Esophagus (tissue), 2 donors: ENCODE data around the gene METTL25B. TPM values are rescaled to one million over a fixed set of nuclear protein-coding genes. Genes with fewer than 3 reads are reported as not detected.

Experiments used
- H3K27ac ChIP-seq, 2 donors: one replicate each; pipeline ENCODE4 v1.5.1; 2013; ENCODE audit warnings: low read depth in 2 of 2, mild to moderate bottlenecking in 2 of 2, inconsistent platforms in 1 of 2, low read length in 1 of 2, moderate library complexity in 1 of 2
- H3K27me3 ChIP-seq, 2 donors: one replicate each; pipeline ENCODE4 v1.6.1; 2013; ENCODE audit warnings: low read length in 2 of 2, control low read depth in 1 of 2, mild to moderate bottlenecking in 1 of 2; ENCODE audit not compliant: insufficient read depth in 2 of 2, control insufficient read depth in 1 of 2
- H3K36me3 ChIP-seq, 2 donors: one replicate each; pipeline ENCODE4 v1.6.1; 2013; ENCODE audit warnings: low read length in 1 of 2; ENCODE audit not compliant: control insufficient read depth in 2 of 2, insufficient read depth in 2 of 2
- H3K4me1 ChIP-seq, 2 donors: one replicate each; pipeline ENCODE4 v1.6.1; 2013; ENCODE audit warnings: low read length in 1 of 2; ENCODE audit not compliant: control insufficient read depth in 2 of 2, insufficient read depth in 2 of 2
- H3K4me3 ChIP-seq, 2 donors: one replicate each; pipeline ENCODE4 v1.5.1; 2013; ENCODE audit warnings: low read length in 2 of 2, mild to moderate bottlenecking in 2 of 2, low read depth in 1 of 2, moderate library complexity in 1 of 2
- H3K9me3 ChIP-seq, 2 donors: one replicate each; pipeline ENCODE4 v1.6.1; 2013; ENCODE audit warnings: mild to moderate bottlenecking in 2 of 2, low read depth in 1 of 2, low read length in 1 of 2, moderate library complexity in 1 of 2; ENCODE audit not compliant: control insufficient read depth in 2 of 2, insufficient read depth in 1 of 2
- WGBS, 2 donors: extraction: QIAGEN DNeasy Blood & Tissue Kit; methylation state at CpG; one replicate each; pipeline ENCODE4 v1.1.7; 2013; 5-methylcytosine and 5-hydroxymethylcytosine counted together
- polyA plus RNA-seq, 2 donors: library from polyadenylated mRNA; stranded (reverse); fragments of 200-250 nt; gene quantifications; one replicate each; pipeline ENCODE4 v1.2.3, GENCODE V29; 2013
- donor health status: healthy with polysubstance abuse.
- donor health status: Bipolar disorder and iron deficiency.

The METTL25B gene
- polyA plus RNA-seq, 2 donors = 18.5 to 38.3 TPM

DNA sequence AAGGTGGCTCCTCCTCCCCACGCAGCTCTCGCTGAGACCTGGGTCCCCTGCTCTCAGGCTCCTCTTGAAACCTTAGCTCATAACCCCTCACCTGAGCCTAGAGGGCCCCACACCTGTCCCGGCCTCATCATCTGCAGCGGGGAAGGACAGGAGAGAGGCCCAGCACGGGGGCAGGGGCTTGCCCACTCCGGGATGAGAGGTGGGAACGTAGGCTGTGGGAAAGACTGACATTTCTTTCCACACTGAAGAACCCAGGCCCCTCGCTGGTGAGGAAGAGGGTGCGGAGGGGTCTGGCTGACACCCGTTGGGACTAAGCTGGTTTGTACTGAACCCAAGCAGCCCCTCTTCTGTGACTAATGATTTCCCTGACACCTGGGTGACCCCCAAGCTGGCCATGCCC, 37.1 kb upstream of the METTL25B start:
- H3K36me3 ChIP-seq = no peaks in the 10 kb centered on the region
- no peak overlapping the region for H3K4me3 ChIP-seq
- H3K4me1 ChIP-seq = peaks cover 0 to 36% of the 10 kb centered on the region in 2 donors
- peak overlapping the region; percentile 88 for H3K27ac ChIP-seq
- H3K9me3 ChIP-seq = no peaks in the 10 kb centered on the region
- H3K27me3 ChIP-seq = no peaks in the 10 kb centered on the region
- WGBS, 2 donors = 70 to 77% methylated on average over 10 of the region's 10 CpGs

DNA sequence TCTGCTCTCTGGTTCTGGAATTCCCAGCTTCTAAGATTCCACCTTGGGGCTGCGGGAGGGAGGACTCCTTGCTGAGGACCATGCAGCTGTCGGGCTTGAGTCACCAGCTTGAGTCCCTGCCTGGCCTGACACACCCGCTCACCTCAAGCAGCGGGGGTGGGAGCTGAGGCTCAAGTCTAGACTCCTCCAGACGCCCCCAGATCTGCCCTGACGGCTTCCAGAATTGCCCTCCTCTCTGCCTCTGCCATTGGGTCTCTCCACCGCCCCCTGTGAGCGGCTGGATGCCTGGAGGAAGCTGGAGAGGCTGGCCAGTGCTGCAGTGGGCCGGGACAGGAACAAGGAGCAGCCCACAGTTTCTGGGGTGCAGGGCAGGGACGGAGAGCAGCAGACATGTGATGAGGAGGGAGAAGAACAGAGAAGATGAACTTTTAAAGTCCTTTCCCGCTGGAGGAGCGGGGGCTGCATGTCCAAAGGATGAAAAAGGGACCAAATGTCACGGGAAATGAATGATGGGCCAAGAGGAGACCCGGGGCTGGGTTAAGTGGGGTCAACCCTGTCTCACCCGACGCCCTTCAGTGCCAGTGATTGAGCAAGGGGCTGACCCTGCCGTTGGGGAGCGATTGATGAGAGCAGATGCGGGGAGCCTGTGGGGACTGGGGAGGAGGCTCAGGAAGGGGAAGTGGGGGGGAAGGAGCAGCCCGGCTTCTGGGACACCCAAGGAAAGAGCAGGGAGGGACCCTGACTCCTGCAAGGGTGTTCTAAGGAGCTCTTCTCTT, 36.4 kb upstream of the METTL25B start:
- Histone ChIP-seq H3K36me3 (no peaks in the 10 kb centered on the region), H3K4me3 (peak overlapping the region in 1 of 2 donors; percentile 5), H3K9me3 (no peaks in the 10 kb centered on the region), H3K27ac (peak overlapping the region; percentile 88), H3K27me3 (no peaks in the 10 kb centered on the region), H3K4me1 (peaks cover 0 to 36% of the 10 kb centered on the region in 2 donors)
- 24 to 28% methylated on average over 20 of the region's 20 CpGs for WGBS, 2 donors

DNA sequence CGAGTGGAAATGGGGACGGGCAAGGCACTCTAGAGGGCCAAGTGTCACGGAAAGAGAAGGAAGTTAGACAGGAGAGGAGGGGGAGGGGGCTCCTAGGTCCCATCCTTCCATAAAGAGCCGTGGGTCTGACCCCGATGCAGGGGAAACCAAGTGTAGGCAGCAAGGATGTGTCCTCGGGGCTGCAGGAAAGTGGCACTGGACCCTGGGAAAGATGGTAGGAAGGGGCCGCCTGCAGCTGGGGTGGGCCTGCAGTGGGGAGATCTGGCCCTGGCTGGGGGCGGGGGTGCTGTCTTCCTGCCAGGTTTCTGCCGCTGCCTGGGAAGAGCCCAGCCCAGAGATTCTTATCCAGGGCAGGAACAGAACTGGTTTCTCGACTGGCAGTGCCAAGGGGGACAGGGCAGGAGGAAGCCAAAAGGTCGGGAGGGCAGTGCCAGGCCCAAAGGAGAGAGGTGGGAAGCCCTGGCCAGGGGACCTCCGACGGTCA, 35.8 kb upstream of the METTL25B start:
- Histone ChIP-seq H3K27ac (peak overlapping the region; percentile 88), H3K27me3 (no peaks in the 10 kb centered on the region), H3K4me1 (peaks cover 0 to 37% of the 10 kb centered on the region in 2 donors), H3K36me3 (no peaks in the 10 kb centered on the region), H3K9me3 (no peaks in the 10 kb centered on the region), H3K4me3 (peak overlapping the region in 1 of 2 donors; percentile 5)
- 10 to 13% methylated on average over 13 of the region's 13 CpGs for WGBS, 2 donors

DNA sequence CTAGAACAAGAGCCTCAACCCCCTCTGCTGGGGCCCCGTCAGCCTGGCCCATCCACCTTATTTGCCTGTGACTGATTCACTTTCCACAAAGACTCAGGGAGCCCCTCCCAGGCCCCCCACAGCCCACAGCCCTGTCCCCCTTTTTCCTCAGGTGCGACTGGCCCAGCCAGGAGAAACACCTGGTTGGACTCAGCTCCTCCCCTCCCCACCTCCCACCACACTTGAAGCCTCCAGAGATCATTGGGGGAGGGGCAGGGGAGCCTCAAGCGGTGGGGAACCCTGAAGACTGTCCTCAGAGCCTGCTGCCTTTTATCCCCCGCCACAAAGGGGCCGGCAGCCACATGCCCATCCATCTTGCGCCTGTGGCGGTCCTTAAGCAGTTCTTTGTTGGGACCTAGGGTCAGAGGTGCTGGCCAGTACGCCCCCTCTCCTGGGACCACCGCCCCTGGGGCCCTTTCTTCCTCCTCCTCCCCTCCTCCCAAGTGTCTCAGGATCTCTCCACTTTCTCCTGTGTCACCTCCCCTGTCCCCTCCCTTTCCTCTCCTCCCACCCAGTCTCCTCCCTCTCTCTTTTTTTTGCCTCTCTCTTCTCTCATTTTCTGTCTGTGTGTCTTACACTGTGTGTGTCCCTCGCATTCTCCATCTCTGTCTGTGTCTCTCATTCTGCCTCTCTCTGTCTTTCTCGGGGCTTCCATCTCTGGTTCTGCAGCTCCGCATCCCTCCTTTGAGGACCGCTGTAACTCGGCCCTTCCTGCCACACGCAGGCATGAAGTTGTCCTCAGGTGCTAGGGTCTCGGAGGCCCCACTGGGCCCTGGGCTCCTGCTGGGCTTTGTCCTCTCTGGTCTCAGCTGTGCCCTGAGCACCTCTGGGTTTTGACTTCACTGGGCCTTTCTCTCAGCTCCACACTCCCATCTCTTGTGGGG, 35.1 kb upstream of the METTL25B start:
- Histone ChIP-seq H3K9me3 (no peaks in the 10 kb centered on the region), H3K27ac (peak overlapping the region; percentile 88), H3K4me1 (peaks cover 0 to 38% of the 10 kb centered on the region in 2 donors), H3K4me3 (no peak overlapping the region), H3K36me3 (no peaks in the 10 kb centered on the region), H3K27me3 (no peaks in the 10 kb centered on the region)
- WGBS, 2 donors = 41 to 45% methylated on average over 16 of the region's 16 CpGs

DNA sequence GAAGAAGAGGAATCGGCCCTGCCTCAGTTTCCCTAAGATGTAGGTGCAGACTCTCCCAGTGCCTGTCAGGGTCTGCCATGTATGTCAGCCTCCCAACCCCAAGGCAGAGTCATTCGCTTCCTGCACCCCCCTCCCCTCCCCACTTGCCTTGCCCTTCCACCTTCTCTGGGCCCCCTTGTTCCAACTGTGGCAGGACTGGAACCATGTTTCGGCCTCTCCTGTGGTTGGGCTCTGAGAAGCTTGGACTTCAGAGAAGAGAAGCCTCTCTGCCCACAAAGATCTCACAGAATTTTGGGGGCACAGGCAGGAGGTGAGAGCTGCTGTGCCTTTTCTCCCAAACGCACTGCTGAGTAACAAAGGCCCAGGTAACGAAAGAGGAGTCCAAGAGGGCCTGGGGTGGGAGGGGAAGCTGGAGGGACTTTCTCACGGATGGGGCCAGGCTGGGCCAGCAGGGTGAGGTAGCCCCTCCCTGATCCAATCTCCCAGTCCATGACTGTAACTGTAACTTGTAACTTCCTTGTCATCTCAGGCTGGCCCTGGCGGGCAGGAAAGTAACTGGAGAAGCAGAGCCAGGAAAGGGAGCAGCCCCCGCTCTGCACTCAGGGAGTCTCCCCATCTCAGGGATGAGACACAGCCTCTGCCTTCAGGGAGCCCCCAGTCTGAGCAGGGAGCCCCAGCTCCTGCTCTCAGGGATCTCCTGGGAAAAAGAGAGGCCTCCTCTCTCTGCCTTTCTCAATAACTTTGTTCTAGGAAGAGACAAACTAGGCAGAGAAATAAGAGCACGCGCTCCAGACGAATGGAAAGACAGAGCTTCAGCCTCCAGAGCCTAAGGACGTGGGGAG, 34.2 kb upstream of the METTL25B start:
- H3K27ac ChIP-seq = peak overlapping the region; percentile 88
- no peaks in the 10 kb centered on the region for H3K27me3 ChIP-seq
- 55 to 62% methylated on average over 12 of the region's 12 CpGs for WGBS, 2 donors
- H3K36me3 ChIP-seq = peaks cover 0 to 3% of the 10 kb centered on the region in 2 donors
- peak overlapping the region in 1 of 2 donors; percentile 7 for H3K4me3 ChIP-seq
- no peaks in the 10 kb centered on the region for H3K9me3 ChIP-seq
- peaks cover 0 to 38% of the 10 kb centered on the region in 2 donors for H3K4me1 ChIP-seq

DNA sequence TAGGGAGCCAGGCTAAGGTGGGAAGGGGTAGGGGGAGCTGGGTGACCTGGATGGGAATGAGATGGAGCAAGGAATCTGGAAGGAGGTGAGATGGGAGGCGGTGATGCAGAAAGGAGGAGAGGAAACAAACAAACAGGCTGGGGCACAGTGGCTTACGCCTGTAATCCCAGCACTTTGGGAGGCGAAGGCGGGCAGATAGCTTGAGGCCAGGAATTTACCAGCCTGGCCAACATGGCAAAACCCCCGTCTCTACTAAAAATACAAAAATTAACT, 33.6 kb upstream of the METTL25B start:
- H3K36me3 ChIP-seq = peaks cover 0 to 5% of the 10 kb centered on the region in 2 donors
- H3K4me1 ChIP-seq = peaks cover 0 to 37% of the 10 kb centered on the region in 2 donors
- no peaks in the 10 kb centered on the region for H3K27me3 ChIP-seq
- peak overlapping the region in 1 of 2 donors; percentile 7 for H3K4me3 ChIP-seq
- H3K27ac ChIP-seq = peak overlapping the region; percentile 69 to 88
- 52 to 78% methylated on average over 5 of the region's 5 CpGs for WGBS, 2 donors
- H3K9me3 ChIP-seq = no peaks in the 10 kb centered on the region

DNA sequence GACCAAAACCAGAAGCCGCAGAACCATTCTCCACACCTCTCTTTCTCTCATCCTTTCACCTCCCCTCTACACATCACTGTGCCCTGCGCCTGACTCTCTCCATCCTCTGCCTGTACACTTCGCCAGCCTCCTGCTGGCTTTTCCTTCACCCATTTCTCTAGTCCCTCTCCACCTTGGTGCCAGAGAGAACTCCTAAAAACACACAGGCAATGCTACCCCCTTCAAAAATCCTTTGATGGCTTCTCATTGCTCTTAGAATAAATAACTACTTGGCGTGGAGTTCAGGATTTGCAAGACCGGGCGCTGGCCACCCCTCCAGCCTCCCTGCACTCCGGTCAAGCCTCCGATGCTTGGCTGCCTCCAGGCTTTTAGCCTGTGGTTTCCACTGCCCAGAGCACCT, 31.5 kb upstream of the METTL25B start:
- H3K27ac ChIP-seq = no peak overlapping the region
- no peaks in the 10 kb centered on the region for H3K27me3 ChIP-seq

DNA sequence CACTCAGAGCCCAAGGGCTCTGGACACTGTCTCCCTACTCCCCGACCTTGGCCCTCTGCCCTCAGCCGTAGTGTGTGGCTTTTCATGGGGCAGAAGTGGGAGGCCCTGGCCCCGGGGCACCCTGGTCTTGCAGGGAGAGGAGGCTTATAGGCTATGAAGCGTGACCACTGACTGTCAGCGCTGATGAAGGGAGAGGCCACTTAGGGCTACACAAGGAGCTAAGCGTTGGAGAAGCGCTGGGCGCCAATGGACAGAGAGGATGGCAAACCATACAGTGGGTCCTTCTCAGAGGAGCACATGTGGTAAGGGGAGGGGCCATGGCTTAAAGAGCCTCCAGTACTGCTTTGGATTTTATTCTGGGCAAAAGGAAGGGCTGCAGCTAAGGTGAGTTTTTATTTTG, 30.8 kb upstream of the METTL25B start:
- Histone ChIP-seq H3K9me3 (no peaks in the 10 kb centered on the region), H3K4me3 (no peak overlapping the region), H3K4me1 (peaks cover 6 to 19% of the 10 kb centered on the region in 2 donors), H3K36me3 (peaks cover 0 to 15% of the 10 kb centered on the region in 2 donors), H3K27ac (no peak overlapping the region), H3K27me3 (no peaks in the 10 kb centered on the region)
- WGBS, 2 donors = 59 to 65% methylated on average over 8 of the region's 8 CpGs

More for the DNA sequence above, 31.5 kb upstream of the METTL25B start:
- H3K36me3 ChIP-seq = peaks cover 0 to 15% of the 10 kb centered on the region in 2 donors
- no peaks in the 10 kb centered on the region for H3K9me3 ChIP-seq
- H3K4me1 ChIP-seq = peaks cover 6 to 26% of the 10 kb centered on the region in 2 donors
- H3K4me3 ChIP-seq = no peak overlapping the region
- 89 to 90% methylated on average over 8 of the region's 8 CpGs for WGBS, 2 donors

DNA sequence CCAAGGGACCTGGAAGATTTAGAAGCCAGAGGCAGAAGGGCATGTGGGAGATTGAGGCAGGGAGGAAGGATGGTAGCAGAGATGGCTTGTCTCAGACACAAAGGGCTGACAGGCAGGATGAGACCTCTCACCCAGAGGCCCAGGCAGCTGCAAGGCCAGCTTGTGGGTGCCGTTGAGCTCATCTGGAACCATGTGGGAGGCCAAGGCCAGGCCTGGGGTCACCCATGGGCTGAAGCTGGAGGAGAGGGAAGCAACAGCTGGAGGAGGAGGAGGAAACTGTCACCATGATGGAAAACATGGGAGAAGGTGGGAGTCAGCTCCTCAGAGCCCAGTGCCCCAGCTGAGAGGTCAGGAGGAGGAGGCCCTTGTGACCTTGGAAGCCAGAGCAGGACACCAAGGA, 29.3 kb upstream of the METTL25B start:
- no peak overlapping the region for H3K4me3 ChIP-seq
- H3K4me1 ChIP-seq = peaks cover 6 to 14% of the 10 kb centered on the region in 2 donors
- WGBS, 2 donors = 75 to 85% methylated on average over 1 of the region's 1 CpG
- no peaks in the 10 kb centered on the region for H3K27me3 ChIP-seq
- H3K27ac ChIP-seq = no peak overlapping the region
- peaks cover 0 to 15% of the 10 kb centered on the region in 2 donors for H3K36me3 ChIP-seq
- no peaks in the 10 kb centered on the region for H3K9me3 ChIP-seq
